ENCODE results near the gene IFTAP. TPM values are rescaled to one million over a fixed set of nuclear protein-coding genes. Genes with fewer than 3 reads are reported as not detected.

IFTAP gene
- total RNA-seq, 2 experiments from 2014 or later = 0.75 to 1.7 TPM

Other genes starting within 250 kb of the IFTAP start
- gene TRAF6, start 84.2 kb upstream of the IFTAP start, total RNA-seq = 10 to 100 TPM; 12.4 to 12.8 TPM
- under 1 TPM; 0.08 to 0.28 TPM for gene RAG1, start 26.5 kb upstream of the IFTAP start, total RNA-seq
- gene RAG2, start 3.7 kb downstream of the IFTAP start, total RNA-seq = not detected

All from activated CD4-positive, alpha-beta memory T cell treated with anti-CD3 and anti-CD28 coated beads, Interleukin-2, amount 10 ng/mL, durations not matched to agents 7 days and 5 days (primary cell).